Head of caudate nucleus (tissue), 42 donors: ENCODE measurements around the gene SH3BGRL.

Experiments used
- DNase-seq, 42 donors: peaks; one replicate each; pipeline versions ENCODE4 v3.0.0 to v3.0.0-alpha.2; 2020 to 2021; ENCODE audit warnings: mixed read lengths in 7 of 42
- intact Hi-C: fragments of 100-400 bp; cut with DNase I; formaldehyde crosslinking; loops from one replicate; pipeline ENCODE4 v1.15.0; 2022

SH3BGRL gene

DNA sequence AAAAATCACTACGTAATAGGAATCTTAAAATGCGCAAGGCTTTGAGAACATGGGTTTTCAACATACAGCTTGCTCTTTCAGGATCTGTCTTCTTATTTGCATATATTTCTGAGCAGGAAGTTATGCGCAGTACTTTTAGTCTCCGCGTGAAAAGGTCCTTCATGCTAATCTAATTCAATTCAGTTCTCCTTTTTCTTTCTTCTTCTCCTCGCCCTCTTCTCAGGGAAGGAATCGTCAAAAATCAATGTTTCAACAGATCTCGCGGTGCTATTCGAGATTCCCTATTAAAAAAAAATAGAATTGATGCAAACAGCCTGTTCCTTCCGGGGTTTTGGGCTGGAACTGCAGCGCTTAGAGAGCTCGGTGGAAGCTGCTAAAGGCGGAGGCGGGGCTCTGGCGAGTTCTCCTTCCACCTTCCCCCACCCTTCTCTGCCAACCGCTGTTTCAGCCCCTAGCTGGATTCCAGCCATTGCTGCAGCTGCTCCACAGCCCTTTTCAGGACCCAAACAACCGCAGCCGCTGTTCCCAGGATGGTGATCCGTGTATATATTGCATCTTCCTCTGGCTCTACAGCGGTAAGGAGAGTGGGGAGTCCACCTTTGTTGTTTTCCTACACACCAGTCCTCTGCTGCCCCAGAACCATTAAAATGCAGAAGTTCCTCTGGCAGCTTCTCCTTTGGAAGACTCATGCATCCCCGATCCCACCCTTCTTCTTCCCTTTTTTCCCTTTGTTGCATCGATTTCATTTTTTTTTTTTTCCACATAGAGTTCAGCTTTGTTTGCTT is at the start of gene SH3BGRL, which contains the start of gene HMGN5:
Gene SH3BGRL, plus strand, starts transcription at position 432 of the 785 bp plus-strand sequence. Its CDS starts 99 bp downstream, at position 531.
Gene HMGN5, minus strand, starts transcription at position 243 of the 785 bp plus-strand sequence. CDS start 80,364 bp downstream, outside the sequence.
- intact Hi-C loops, result loop anchor here (10.0 kb wide), 2 partner anchors 53 to 173 kb away; no protein-coding TSS in a partner anchor
- peak; percentile 47 to 88 (median 74) for DNase-seq

DNA sequence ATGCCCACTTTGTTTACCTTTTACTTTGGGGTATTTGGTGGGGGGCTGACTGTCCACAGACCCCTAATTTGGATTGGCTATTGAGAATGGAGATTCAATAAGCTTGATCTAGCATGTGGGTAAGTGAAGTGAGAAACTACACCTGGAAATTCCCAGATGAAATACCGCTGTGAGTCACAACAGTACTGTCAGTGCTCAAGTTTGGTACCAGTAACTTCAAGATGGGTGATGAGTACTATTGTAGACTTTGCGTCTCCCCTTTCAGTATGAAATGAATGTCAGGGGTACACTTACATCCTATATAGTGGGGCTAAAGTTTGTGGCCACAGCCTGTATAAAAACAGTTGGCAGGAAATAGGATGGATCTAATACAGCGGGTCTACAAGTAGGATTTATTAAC is 33.5 kb upstream of the SH3BGRL start:
- intact Hi-C loops, result no loop called here
- no peak for DNase-seq

DNA sequence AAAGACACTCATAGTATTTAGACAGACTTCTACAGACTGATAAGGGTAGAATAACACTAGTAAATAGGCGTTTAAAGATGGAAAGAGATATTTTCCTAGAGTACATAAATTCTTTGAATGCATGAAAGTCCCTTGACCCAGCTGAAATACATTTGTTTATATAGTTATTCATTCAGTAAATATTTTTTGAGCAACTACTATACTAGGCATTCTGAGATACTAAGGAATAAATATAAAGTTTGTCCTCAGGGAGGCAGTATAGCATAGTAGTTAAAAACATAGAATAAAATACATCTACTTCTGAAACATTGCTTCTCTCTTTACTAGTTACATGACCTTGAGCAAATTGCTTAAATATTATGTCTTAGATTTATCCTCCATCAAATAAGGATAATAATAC is 27.6 kb upstream of the SH3BGRL start:
- DNase-seq, result no peak
- intact Hi-C loops, result no loop called here

DNA sequence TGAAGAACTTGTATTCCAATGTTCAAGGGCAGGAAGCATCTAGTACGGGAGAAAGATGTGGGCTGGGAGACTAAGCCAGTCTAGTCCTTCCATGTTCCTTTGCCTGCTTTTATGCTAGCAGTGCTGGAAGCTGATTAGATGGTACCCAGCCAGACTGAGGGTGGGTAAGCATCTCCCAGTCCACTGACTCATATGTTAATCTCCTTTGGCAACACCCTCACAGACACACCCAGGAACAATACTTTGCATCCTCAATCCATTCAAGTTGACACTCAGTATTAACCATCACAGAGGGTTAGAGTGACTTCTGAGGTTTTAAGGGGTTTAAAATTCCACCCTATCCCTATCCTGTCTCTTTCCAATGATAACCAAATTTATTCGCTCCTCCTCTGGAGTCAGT is 6.6 kb upstream of the SH3BGRL start:
- intact Hi-C loops, result no loop called here

DNA sequence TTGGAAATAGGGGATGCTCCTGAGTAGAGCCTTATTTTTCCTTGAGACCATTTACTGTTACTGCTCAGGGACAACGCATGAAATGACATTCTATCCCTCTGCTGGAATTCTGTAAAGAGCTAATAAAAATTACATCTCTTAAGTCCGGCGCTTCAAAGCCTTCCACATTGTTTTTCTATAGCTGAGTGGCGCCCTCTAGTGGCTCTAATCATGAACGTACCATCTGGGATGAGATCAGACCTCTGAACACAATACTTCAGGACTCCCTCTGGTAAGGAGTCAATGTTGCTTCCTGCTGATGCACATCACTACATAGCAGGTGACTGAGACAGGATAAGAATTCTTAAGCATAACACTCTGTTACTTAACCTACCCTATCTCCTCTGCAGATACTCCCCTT is 6.2 kb upstream of the SH3BGRL start:
- intact Hi-C loops, result no loop called here
- peak in 35 of 42 donors; percentile 7 to 82 (median 49) for DNase-seq

More for the DNA sequence above, 6.6 kb upstream of the SH3BGRL start:
- no peak for DNase-seq

DNA sequence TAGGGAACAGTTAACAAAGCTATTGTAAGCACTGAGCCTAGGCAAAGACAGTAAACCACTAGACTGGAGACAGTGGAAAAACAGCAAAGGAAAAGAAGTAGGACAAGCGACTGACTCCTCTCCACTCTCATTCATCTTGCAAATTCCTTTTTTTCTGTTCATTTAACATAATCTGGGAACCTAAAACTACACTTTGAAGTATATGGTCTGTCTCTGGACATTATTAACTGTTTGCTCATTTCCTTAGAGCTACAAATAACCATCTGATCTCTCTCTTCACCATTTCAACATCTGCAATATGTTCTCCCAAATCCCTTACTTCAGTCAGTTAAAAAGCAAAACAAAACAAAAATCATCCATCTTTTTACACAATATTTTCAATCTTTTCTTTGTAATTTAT is 831 bp upstream of the SH3BGRL start:
- intact Hi-C loops, result loop anchor here (10.0 kb wide), 2 partner anchors 54 to 174 kb away; no protein-coding TSS in a partner anchor
- no peak for DNase-seq

DNA sequence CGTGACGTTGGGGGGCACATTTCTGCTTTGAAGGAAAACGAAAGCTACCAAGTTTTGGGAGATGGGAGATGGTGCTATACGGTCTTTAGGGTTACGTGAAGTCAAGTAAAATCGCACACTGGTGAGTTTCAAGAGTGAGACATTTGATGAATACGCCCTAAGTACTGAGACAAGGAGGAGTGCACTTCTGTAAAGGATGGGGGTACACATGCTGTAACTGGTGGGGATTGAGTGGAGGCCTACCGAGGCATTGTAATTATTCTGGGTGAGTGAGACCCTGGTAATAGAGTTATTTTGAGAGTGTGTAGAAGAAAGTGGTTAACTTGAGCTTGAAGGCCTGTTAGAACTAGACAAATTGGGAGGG is 536 bp downstream of the SH3BGRL start:
- DNase-seq, result no peak
- intact Hi-C loops, result loop anchor here (10.0 kb wide), 2 partner anchors 52 to 172 kb away; no protein-coding TSS in a partner anchor

DNA sequence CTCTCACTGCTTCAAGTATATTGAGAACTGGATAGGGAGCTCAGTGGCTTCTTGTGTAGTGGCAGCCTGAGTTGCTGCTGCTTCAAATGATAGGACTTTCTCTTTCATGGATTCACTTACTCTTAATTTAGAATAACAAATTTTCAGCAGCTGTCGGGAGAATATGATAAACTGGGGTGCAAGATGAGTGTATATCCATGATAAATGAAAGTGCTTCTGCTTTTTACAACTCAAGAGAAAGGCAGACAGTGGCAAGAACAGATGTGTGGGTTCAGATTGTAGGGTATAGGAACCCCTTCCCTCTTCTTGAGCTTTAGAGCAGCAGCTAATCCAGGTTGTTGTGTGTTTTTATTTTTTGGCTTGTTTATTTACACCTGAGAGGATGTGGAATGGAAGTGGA is 1.0 kb downstream of the SH3BGRL start:
- intact Hi-C loops, result loop anchor here (10.0 kb wide), 2 partner anchors 52 to 172 kb away; no protein-coding TSS in a partner anchor
- no peak for DNase-seq

DNA sequence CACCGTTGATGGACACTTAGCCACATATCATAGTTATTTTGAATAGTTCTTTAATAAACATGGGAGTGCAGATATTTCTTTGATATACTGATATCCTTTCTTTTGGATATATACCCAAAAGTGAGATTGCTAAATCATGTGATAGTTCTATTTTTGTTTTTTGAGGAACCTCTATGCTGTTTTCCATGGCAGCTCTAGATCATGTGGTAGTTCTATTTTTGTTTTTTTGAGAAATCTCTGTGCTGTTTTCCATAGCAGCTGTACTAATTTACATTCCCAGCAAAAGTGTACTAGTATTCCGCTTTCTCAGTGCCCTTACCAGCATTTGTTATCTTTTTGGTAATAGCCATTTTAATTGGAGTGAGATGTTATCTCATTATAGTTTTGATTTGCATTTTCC is 3.6 kb downstream of the SH3BGRL start:
- intact Hi-C loops, result loop anchor here (10.0 kb wide), 2 partner anchors 49 to 169 kb away; no protein-coding TSS in a partner anchor
- DNase-seq, result no peak

DNA sequence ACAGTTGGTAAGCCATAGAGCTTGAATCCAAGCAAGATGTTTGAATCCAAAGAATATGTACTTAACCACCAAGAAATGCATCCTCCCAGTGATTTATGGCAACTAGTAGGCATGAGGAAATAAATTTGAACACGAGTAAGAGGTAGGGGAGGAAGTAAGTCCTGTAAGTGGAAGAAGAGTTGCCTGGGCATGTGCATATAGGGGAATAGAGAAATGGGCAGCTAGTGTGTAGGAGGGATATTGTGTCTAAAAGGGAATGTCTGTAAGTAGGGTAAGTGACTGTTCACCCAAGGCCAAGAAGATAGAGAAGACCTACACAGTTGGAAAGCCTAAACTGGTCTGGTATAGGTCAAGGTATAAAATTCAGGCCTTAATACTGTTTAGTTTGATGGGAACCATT is 4.6 kb downstream of the SH3BGRL start:
- intact Hi-C loops, result loop anchor here (10.0 kb wide), 2 partner anchors 48 to 168 kb away; no protein-coding TSS in a partner anchor
- no peak for DNase-seq

DNA sequence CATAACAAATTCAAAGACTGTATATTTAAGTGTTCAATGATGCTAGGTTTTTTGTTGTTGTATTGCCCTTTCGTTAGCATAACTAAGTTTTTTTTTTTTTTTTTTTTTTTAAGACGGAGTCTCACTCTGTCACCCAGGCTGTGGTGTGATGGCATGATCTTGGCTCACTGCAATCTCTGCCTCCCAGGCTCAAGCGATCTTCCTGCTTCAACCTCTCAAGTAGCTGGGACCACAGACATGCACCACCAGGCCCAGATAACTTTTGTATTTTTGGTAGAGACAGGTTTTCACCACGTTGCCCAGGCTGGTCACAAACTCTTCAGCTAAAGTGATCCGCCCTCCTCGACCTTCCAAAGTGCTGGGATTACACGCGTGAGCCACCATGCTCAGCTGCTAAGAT is 7.0 kb downstream of the SH3BGRL start:
- intact Hi-C loops, result loop anchor here (10.0 kb wide), 2 partner anchors 46 to 166 kb away; no protein-coding TSS in a partner anchor

DNA sequence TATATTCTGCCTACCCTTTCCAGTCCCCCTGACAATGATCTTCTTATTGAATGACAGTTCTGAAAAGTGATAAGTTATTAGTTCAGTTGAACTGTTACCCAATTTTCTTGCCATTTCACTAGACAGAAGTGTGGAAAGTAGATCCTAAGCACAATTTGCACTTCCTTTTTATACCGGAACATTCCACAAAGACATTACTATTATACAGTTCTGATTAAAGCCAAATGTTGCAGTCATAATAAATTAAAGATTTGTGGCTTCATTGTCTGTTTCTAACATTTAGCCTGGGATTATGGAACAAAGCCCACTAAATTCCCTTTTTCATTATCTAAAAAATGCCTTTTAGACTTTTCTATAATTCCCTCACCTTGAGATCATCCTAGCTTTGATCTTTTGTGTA is 13.8 kb downstream of the SH3BGRL start:
- no peak for DNase-seq
- intact Hi-C loops, result no loop called here

More for the DNA sequence above, 7.0 kb downstream of the SH3BGRL start:
- DNase-seq, result no peak

DNA sequence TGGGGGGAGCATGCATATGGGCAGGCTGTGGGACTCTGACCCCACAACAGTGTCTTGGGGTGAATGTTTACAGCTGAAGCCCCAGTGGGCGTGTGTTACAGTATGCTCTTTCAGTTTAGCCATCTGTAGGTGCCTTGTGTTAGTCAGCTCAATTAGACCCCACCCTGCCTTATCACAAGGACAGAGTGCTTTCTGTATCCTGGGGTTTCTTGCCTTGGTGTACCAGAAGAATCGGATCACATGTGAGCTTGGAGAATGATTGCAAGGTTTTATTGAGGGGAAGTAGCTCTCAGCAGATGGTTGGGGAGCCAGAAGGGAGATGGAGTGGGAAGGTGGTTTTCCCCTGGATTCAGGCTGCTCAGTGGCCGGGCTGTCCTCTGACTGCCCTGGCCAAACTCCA is 27.3 kb downstream of the SH3BGRL start:
- no peak for DNase-seq
- intact Hi-C loops, result no loop called here

DNA sequence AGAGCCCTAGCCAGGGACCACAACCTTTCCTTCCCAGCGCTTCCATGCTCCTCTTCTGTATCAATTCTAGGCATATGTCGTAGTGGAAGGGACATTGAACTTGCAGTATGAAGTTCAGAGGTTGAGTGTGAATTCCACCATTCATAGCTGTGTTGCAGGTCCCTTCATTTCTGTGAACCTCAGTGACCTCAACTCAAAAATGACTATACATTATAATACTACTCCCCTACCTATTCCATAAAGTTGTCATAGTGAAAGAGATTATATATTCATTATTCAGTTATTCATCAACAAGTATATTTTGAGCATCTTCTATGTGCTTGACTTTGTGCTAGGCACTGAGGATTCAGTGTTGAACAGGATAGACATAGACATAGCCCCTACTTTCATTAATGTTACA is 28.0 kb downstream of the SH3BGRL start:
- no peak for DNase-seq
- intact Hi-C loops, result no loop called here

DNA sequence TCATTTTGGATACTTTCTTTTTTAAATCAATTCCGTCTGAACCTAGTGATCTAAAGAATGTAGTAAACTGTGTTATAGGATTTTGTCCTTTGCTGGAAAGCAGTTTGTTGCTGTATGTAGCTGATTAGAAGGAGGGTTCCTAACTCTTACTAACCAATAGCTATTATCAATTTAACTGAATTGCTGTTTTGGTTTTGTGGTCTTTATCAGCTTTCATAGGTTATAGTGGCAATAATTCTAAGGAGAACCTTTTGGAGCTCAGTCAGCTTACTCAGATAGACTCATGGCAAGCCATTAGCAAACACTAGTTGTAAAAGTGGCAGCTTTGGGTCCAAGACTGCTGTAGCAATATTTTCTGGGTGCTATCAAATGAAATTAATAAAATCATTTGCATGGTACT is 29.6 kb downstream of the SH3BGRL start:
- DNase-seq, result no peak
- intact Hi-C loops, result no loop called here

DNA sequence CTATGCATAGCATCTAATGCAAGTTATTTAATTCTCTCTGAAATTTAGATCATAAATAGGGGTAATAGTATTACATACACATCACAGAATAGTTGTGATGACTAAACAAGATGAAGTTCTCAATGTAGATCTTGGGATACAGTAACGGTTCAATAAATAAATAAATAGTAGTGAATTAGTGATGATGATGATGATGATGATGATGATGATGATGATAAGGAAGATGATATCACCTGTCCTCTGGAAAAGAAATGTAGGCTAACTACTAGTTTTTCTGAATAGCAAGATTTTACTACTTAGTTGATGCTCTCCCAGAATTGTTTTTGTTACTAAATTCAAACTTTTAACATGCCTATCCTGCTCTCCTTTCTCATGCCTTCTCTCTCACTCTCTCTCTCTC is 30.3 kb downstream of the SH3BGRL start:
- intact Hi-C loops, result no loop called here
- DNase-seq, result no peak

DNA sequence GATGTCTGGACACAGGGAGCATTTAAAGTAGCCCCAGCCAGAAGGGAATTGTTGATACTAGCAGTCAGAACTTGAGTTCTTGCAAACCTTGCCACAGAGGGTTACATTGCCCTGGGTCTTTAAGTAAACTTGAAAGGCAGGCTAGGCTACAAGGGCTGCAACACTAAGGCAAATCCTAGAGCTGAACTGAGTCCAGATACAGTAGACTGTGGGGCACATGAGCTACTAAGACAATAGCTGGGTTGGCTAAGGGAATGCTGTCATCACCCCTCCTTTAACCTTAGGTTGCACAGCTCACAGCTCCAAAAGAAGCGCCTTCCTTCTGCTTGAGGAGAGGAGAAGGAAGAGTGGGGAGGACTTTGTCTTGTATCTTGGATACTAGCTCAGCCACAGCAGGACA is 35.6 kb downstream of the SH3BGRL start:
- intact Hi-C loops, result no loop called here
- no peak for DNase-seq

DNA sequence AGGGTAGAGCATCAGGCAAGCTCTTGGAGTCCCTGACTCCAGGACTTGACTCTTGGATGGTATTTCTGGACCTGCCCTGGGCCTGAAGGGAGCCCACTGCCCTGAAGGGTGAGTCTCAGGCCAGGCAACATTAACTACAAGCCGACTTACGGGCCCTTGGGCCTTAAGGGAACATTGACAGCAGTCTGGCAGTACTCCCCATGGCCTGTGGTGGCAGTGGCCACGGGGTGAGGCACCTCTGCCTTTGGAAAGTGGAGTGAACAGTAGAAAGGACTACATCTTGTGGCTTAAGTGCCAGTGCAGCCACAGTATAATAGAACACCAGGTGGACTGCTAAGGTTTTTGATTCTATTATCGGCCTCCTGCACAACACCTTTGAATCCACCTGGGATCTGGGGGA is 36.3 kb downstream of the SH3BGRL start:
- intact Hi-C loops, result no loop called here
- no peak for DNase-seq

DNA sequence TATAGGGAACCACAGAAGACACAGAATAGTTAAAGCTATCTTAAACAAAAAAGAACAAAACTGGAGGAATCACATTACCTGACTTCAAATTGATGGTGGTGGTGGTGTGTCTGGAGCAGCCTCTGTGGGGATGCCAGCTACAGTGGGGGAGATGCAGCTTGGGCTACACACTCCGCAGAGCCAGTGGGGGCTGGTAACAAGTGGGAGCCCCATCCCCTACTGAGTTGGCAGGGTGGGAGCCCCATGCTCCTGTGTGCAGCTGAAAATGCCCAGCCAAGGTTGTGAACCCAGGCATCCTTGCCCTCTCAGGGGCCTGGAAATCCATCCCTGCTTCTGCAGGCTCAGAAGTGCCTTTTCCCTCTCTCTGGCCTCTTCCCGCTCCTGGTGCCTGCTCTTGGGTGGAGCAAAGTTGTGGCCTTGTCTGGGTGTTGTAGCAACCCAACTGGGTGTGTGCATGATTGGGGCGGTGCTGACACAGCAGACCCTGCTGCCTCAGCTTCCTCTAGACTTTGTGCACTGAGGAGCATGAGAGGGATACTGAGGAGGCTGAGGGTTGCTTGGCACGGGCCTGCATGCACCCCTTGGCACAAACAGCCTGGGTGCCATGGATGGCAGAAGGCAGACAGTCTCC is 38.9 kb downstream of the SH3BGRL start:
- no peak for DNase-seq
- intact Hi-C loops, result no loop called here

DNA sequence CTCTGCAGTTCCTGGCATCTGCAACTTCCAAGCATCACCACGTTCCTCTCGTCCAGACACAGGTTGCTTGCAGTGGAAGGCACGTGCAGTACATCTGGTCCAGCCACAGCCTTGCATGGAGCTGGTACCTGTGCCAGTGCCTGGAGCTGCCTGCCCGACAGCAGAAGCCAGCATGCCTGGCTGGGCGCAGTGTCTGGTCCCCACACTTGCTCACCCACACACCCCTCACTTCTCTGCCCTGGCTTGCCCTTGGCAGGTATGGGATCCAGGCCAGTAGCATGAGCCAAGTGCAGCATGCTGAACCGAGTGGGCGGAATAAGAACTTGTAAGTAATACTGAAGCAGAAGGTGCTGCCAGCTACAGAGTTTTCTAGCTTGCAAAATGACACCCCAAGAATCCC is 39.9 kb downstream of the SH3BGRL start:
- intact Hi-C loops, result no loop called here
- DNase-seq, result no peak
